ENCODE measurements around the gene MYO5B.

DNA sequence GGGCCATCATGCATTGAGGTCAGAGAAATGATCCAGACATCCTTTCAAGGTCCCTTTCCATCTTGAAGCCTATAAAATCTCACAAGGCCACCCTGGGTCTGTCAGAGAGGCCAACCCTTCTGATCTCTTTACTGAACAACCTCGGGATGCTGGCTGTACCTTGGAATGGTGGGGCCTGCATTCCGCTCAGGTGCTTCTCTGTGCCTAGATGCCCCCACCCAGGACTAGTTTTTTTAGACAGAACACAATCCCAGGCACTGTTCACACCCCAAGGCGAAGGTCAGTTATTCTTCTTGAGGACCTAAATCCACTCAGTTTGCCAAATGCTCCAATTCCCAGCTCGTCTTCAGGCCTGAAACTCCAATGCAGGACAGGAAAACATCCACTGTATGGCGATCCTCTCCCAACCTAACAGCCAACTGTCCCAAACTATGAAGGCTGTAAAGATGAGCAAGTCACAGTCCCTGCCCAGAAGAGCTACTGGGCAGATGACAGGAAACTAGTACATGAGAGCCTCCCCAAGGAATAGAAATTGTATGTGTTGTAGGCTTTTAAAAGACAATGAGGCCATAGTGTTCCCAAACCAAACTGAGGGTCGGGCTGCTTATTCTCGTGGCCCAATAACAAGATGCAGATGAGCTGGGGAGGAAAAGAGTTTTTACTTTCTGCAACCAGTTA is 227.2 kb downstream of the MYO5B start:
- TF ChIP-seq, protein P1, sequence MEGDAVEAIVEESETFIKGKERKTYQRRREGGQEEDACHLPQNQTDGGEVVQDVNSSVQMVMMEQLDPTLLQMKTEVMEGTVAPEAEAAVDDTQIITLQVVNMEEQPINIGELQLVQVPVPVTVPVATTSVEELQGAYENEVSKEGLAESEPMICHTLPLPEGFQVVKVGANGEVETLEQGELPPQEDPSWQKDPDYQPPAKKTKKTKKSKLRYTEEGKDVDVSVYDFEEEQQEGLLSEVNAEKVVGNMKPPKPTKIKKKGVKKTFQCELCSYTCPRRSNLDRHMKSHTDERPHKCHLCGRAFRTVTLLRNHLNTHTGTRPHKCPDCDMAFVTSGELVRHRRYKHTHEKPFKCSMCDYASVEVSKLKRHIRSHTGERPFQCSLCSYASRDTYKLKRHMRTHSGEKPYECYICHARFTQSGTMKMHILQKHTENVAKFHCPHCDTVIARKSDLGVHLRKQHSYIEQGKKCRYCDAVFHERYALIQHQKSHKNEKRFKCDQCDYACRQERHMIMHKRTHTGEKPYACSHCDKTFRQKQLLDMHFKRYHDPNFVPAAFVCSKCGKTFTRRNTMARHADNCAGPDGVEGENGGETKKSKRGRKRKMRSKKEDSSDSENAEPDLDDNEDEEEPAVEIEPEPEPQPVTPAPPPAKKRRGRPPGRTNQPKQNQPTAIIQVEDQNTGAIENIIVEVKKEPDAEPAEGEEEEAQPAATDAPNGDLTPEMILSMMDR (IDR thresholded peaks at IDR 0.05): no peak
- no peak for TF ChIP-seq ZFX (IDR thresholded peaks at IDR 0.05; ENCODE audit: borderline replicate concordance)

All from 22Rv1 (cell line).